BJ (cell line): ENCODE measurements around the gene P2RX2. TPM values are rescaled to one million over a fixed set of nuclear protein-coding genes. Genes with fewer than 3 reads are reported as not detected.

Experiments used
- CTCF ChIA-PET: fragments of 350-600 bp; formaldehyde crosslinking; extraction: SDS; loops from one replicate; lab custom pipeline; 2021; ENCODE audit warnings: antibody characterized with exemption, inconsistent platforms; lab: Yijun Ruan, JAX
- POLR2A ChIA-PET: fragments of 300-600 bp; sonication (Branson Sonifier 250); formaldehyde crosslinking; extraction: SDS; loops from one replicate; lab custom pipeline; 2021; ENCODE audit warnings: antibody characterized with exemption; lab: Charles Lee
- DNase-seq: peaks from one replicate; pipeline ENCODE4 v3.0.0-alpha.2; 2011; ENCODE audit warnings: low read depth
- H3K27me3 ChIP-seq: 2 replicates; pipeline ENCODE4 v1.6.0; 2011; ENCODE audit warnings: low read length; ENCODE audit not compliant: control insufficient read depth, insufficient read depth
- H3K36me3 ChIP-seq: 2 replicates; pipeline ENCODE4 v1.5.1; 2011; ENCODE audit warnings: low read length; ENCODE audit not compliant: control insufficient read depth, insufficient read depth
- H3K4me3 ChIP-seq: 2 replicates; pipeline ENCODE4 v1.5.1; 2011; ENCODE audit warnings: low read depth, mild to moderate bottlenecking, control low read depth, low read length
- CTCF ChIP-seq: IDR thresholded peaks from 2 replicates; pipeline ENCODE4 v1.5.1; 2011; ENCODE audit warnings: low read depth, mild to moderate bottlenecking, control low read depth, inconsistent platforms, low read length, moderate library complexity; ENCODE audit not compliant: insufficient read depth
- polyA plus RNA-seq: library from polyadenylated mRNA; depleted of rRNA; stranded (reverse); fragments of >200 nt; gene quantifications from 2 replicates; pipeline ENCODE4 v1.2.3, GENCODE V29; 2011

The P2RX2 gene
- polyA plus RNA-seq, 1 experiment: not detected

- Histone ChIP-seq H3K4me3 (no peak overlapping the region), H3K36me3 (peaks cover 10% of the 10 kb centered on the region), H3K27me3 (no peaks in the 10 kb centered on the region)
- no peak for DNase-seq
- CTCF ChIA-PET: interaction anchor here (1.9 to 2.0 kb wide), 2 partner anchors 26 kb away, joined by 5 to 7 read pairs; no protein-coding TSS in a partner anchor
- POLR2A ChIA-PET: no interaction called here
- no peak for TF ChIP-seq CTCF
Measured at GRCh38 chr12:132664206-132665148, 45.9 kb downstream of the P2RX2 start.

DNA sequence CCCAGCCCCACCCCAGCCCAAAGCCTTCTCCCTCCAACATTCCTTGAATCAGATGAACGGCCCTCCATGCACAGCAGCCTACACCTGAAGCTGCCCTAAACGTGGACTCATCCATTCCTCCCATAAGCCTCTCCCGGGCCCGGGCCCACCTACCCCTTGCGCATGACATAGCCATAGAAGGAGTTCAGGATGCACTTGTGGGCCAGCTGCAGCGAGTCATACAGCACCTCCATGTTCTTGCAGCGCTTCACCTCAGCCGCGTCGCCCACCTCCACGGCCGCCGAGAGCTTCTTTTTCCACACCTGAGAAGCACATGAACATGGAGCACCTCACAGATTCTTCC, 46.5 kb downstream of the P2RX2 start:
- TF ChIP-seq CTCF: no peak
- POLR2A ChIA-PET: no interaction called here
- DNase-seq: no peak
- no peaks in the 10 kb centered on the region for H3K27me3 ChIP-seq
- peaks cover 10% of the 10 kb centered on the region for H3K36me3 ChIP-seq
- no peak overlapping the region for H3K4me3 ChIP-seq
- CTCF ChIA-PET: interaction anchor here (1.9 kb wide), 1 partner anchor 27 kb away, joined by 5 read pairs; no protein-coding TSS in a partner anchor

- no peak for DNase-seq
- Histone ChIP-seq H3K27me3 (no peaks in the 10 kb centered on the region), H3K4me3 (no peak overlapping the region), H3K36me3 (peaks cover 10% of the 10 kb centered on the region)
- ChIA-PET CTCF (interaction anchor here (1.9 kb wide), 1 partner anchor 27 kb away, joined by 5 read pairs; no protein-coding TSS in a partner anchor), POLR2A (no interaction called here)
- no peak for TF ChIP-seq CTCF
Measured at GRCh38 chr12:132665794-132666193, 47.2 kb downstream of the P2RX2 start.

DNA sequence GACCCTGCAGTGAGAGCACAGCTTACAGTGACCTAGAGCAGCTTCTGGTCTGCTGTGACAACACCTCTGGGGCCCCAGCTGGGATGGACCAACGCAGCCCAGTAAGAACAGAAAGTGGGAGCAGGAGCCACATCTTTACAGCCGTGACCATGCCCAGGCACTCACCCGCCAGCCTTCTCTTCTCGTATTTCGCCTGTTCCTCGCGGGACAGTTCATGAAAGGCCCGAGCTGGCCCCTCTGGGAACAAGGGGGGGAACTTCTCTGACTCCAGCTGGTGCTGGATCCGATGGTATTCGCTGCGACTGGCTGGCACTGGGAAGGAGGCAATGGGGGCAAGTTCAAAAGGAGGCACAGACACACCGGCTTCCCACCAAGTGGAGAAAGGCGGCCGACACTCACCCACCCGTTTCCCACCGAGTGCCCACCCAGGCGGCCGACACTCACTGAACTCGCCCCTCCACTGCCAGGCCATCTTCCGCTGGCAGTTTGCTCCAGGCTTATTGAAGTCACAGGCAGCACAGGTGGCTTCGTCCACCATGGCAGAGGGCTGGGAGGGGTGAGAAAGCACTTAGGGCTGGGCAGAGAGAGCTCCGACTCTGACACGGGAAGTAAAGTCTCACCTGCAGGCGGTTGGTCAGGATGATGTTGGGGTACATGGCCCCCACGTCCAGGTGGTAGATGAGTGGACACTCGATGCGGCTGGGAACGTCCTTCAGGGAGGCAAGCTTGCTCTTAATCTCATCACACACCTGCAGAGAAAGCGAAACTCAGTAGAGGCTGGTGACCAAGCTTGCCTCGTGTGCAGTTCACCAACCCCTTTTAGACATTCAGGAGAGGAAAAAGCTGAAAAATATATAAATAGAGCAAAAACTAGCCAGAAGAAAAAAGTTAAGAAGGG, 49.9 kb downstream of the P2RX2 start:
- ChIA-PET POLR2A (no interaction called here), CTCF (interaction anchor here (1.4 kb wide), 1 partner anchor 29 kb away, joined by 3 read pairs; no protein-coding TSS in a partner anchor)
- Histone ChIP-seq H3K4me3 (no peak overlapping the region), H3K27me3 (no peaks in the 10 kb centered on the region), H3K36me3 (peaks cover 11% of the 10 kb centered on the region)
- DNase-seq: no peak
- no peak for TF ChIP-seq CTCF
